ENCODE measurements around the gene FPR1. TPM values are rescaled to one million over a fixed set of nuclear protein-coding genes. Genes with fewer than 3 reads are reported as not detected.

The FPR1 gene
- total and polyA plus RNA-seq, 2 of the 8 experiments (the other 6 are each of a cell fraction or from before 2014, with no cell fraction given), result 0.11 TPM; not detected in 1

- TF ChIP-seq TAF7 (optimal IDR thresholded peaks at IDR 0.05; ENCODE audit: borderline replicate concordance, low read depth, low read length), result no peak
Measured at GRCh38 chr19:51715850-51716249, 35.8 kb downstream of the FPR1 start (continued).
